Right kidney (tissue), 1 donor: ENCODE data around the gene UBN1.

Source experiments
- DNase-seq: peaks from one replicate; pipeline ENCODE4 v3.0.0-alpha.2; 2016

The UBN1 gene

GRCh38 chr16:4859190-4859899 lies 12.1 kb downstream of the UBN1 start:
- DNase-seq: no peak

- no peak for DNase-seq
Measured at GRCh38 chr16:4859900-4860255, 12.6 kb downstream of the UBN1 start.

- DNase-seq: no peak
Measured at GRCh38 chr16:4860727-4861342, 13.6 kb downstream of the UBN1 start.

GRCh38 chr16:4862639-4863038 lies 15.4 kb downstream of the UBN1 start:
- DNase-seq: no peak

- no peak for DNase-seq
Measured at GRCh38 chr16:4864728-4865127, 17.4 kb downstream of the UBN1 start.

- DNase-seq: no peak
Measured at GRCh38 chr16:4865231-4865860, 18.1 kb downstream of the UBN1 start.

- DNase-seq: no peak
Measured at GRCh38 chr16:4866586-4866985, 19.3 kb downstream of the UBN1 start.

GRCh38 chr16:4868026-4868425 lies 20.7 kb downstream of the UBN1 start:
- peak; percentile 33 for DNase-seq

- no peak for DNase-seq
Measured at GRCh38 chr16:4868535-4868934, 21.3 kb downstream of the UBN1 start.

GRCh38 chr16:4869147-4869805 lies 22.0 kb downstream of the UBN1 start:
- no peak for DNase-seq

- no peak for DNase-seq
Measured at GRCh38 chr16:4870138-4870671, 22.9 kb downstream of the UBN1 start.

GRCh38 chr16:4871071-4871470 lies 23.8 kb downstream of the UBN1 start:
- DNase-seq: no peak

- no peak for DNase-seq
Measured at GRCh38 chr16:4873091-4873490, 25.8 kb downstream of the UBN1 start.

- DNase-seq: no peak
Measured at GRCh38 chr16:4874666-4875065, 27.4 kb downstream of the UBN1 start.

GRCh38 chr16:4876646-4877379 lies 29.5 kb downstream of the UBN1 start:
- DNase-seq: no peak

- DNase-seq: no peak
Measured at GRCh38 chr16:4877380-4877685, 30.1 kb downstream of the UBN1 start.

- DNase-seq: no peak
Measured at GRCh38 chr16:4879049-4879448, 31.8 kb downstream of the UBN1 start.

- DNase-seq: no peak
Measured at GRCh38 chr16:4880006-4880580, 32.8 kb downstream of the UBN1 start.

- no peak for DNase-seq
Measured at GRCh38 chr16:4882000-4882632, 34.8 kb downstream of the UBN1 start.

GRCh38 chr16:4882633-4883285 lies 35.5 kb downstream of the UBN1 start:
- DNase-seq: no peak

GRCh38 chr16:4883501-4883900 lies 36.2 kb downstream of the UBN1 start:
- DNase-seq: no peak
